Brain microvascular endothelial cell (primary cell): ENCODE measurements around the gene LZTFL1.

Source experiments
- DNase-seq: peaks from one replicate; pipeline ENCODE4 v3.0.0-alpha.2; 2020
- H3K27ac ChIP-seq: fragments of 250-450 bp; sonication (Bioruptor Pico); 2 replicates; pipeline ENCODE4 v1.5.1; 2020; ENCODE audit warnings: mild to moderate bottlenecking, moderate library complexity
- H3K27me3 ChIP-seq: fragments of 250-450 bp; sonication (Bioruptor Pico); replicated peaks from 2 replicates; pipeline ENCODE4 v1.5.1; 2020; ENCODE audit warnings: mild to moderate bottlenecking
- H3K36me3 ChIP-seq: fragments of 250-450 bp; sonication (Bioruptor Pico); replicated peaks from 2 replicates; pipeline ENCODE4 v1.5.1; 2020; ENCODE audit warnings: mild to moderate bottlenecking
- H3K4me3 ChIP-seq: 2 replicates; pipeline ENCODE4 v1.5.1; 2011; ENCODE audit warnings: low read depth, mild to moderate bottlenecking, control low read depth, low read length, moderate library complexity
- in situ Hi-C: cut with HindIII; loops from 2 replicates; pipeline ENCODE4 v1.10.0; 2017; ENCODE audit warnings: low sequenced_read_pairs, low pct_ligation_motif_present
- TF ChIP-seq, protein P1 (sequence below): IDR thresholded peaks from 2 replicates; pipeline ENCODE4 v1.5.1; 2011; ENCODE audit warnings: low read depth, mild to moderate bottlenecking, moderate library complexity, low read length, control low read depth, inconsistent platforms; ENCODE audit errors: missing control alignments

Gene LZTFL1, protein sequence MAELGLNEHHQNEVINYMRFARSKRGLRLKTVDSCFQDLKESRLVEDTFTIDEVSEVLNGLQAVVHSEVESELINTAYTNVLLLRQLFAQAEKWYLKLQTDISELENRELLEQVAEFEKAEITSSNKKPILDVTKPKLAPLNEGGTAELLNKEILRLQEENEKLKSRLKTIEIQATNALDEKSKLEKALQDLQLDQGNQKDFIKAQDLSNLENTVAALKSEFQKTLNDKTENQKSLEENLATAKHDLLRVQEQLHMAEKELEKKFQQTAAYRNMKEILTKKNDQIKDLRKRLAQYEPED

DNA sequence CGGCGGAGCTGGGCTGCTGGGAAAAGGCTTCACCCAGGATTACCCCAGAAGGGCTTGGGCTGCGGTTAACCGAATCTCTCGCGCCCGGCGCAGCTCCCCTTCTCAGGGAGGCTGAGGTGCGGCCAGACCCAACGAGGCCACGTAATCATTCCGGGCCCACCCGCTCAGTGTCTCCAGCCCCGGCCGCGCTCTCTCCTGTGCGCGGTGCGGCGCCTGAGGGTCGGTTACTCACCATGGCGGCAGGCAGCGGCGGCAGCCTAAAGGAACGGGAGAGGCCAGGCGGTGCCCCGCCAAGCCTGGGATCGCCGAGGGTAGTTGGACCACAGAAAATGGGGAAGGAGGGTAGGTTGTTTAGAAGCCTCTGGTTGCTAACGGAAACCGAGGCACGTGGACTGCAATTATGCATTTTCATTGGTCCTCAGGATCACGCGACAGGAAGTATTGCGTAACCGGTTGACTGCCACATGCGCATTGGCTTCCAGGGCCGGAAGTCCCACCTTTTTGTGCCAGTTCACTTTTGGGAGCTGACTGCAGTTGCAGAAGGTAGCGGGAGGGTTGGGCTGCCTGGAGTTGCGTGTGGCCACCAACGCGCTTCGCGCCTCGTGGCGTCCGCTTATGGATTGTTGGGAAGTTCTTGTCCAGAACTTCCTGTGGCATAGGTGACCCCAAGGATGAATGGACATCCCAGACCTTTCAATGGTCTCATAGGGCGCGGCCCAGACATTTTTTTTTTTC is at the start of gene LZTFL1:
Gene LZTFL1, minus strand, starts transcription at position 363 of the 735 bp plus-strand sequence. Its CDS starts 128 bp downstream, at position 235.
- peak; percentile 99 for DNase-seq
- TF ChIP-seq, protein P1, sequence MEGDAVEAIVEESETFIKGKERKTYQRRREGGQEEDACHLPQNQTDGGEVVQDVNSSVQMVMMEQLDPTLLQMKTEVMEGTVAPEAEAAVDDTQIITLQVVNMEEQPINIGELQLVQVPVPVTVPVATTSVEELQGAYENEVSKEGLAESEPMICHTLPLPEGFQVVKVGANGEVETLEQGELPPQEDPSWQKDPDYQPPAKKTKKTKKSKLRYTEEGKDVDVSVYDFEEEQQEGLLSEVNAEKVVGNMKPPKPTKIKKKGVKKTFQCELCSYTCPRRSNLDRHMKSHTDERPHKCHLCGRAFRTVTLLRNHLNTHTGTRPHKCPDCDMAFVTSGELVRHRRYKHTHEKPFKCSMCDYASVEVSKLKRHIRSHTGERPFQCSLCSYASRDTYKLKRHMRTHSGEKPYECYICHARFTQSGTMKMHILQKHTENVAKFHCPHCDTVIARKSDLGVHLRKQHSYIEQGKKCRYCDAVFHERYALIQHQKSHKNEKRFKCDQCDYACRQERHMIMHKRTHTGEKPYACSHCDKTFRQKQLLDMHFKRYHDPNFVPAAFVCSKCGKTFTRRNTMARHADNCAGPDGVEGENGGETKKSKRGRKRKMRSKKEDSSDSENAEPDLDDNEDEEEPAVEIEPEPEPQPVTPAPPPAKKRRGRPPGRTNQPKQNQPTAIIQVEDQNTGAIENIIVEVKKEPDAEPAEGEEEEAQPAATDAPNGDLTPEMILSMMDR = no peak
- Histone ChIP-seq H3K36me3 (no peaks in the 10 kb centered on the region), H3K4me3 (peak within 1 kb of the TSS; percentile 87), H3K27me3 (peaks cover 3% of the 10 kb centered on the region), H3K27ac (peak within 1 kb of the TSS; percentile 93)
- in situ Hi-C loops = no loop called here

DNA sequence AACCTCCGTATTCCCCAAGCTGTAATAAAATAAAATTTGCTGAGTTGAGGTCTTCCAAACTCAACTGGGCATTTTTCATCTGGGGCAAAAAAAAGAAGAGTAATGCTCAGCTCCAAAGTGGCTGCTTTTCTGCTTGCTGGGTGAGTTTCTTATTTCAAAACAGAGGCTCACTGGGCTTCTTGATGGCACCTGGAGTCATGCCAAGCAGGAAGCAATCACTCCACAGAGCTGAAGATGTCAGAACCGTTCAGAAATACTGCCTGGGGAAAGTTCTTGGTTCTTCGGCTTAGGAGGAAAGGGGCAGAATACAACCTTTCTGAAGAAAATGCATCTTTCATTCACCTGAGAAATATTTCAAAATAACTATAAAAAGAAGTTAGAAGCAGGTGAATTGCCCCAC is 48.5 kb upstream of the LZTFL1 start:
- TF ChIP-seq, protein P1 = no peak
- Histone ChIP-seq H3K36me3 (no peaks in the 10 kb centered on the region), H3K27me3 (no peaks in the 10 kb centered on the region), H3K4me3 (no peak overlapping the region), H3K27ac (no peak overlapping the region)
- in situ Hi-C loops = no loop called here
- no peak for DNase-seq

DNA sequence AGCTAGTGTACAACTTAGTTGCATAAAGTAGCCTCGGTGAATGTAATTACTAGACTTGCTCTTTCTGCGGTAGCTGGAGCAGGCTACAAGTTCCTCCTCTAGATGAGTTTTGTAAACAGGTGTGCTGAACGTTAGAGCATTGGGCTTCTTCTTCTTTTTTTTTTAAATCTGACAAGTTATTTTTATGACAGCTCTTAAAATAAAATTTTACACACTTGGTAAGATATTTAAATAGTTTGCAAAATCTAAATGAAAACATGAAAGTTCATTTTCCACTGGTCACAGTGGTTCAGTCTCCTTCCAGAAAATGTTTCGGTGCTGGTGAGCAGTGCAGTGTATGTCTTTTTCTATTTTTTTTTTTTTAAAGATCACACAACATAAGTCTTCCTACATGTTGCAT is 47.4 kb upstream of the LZTFL1 start:
- Histone ChIP-seq H3K36me3 (no peaks in the 10 kb centered on the region), H3K27me3 (no peaks in the 10 kb centered on the region), H3K27ac (no peak overlapping the region), H3K4me3 (no peak overlapping the region)
- in situ Hi-C loops = no loop called here
- DNase-seq = no peak
- TF ChIP-seq, protein P1 = no peak

DNA sequence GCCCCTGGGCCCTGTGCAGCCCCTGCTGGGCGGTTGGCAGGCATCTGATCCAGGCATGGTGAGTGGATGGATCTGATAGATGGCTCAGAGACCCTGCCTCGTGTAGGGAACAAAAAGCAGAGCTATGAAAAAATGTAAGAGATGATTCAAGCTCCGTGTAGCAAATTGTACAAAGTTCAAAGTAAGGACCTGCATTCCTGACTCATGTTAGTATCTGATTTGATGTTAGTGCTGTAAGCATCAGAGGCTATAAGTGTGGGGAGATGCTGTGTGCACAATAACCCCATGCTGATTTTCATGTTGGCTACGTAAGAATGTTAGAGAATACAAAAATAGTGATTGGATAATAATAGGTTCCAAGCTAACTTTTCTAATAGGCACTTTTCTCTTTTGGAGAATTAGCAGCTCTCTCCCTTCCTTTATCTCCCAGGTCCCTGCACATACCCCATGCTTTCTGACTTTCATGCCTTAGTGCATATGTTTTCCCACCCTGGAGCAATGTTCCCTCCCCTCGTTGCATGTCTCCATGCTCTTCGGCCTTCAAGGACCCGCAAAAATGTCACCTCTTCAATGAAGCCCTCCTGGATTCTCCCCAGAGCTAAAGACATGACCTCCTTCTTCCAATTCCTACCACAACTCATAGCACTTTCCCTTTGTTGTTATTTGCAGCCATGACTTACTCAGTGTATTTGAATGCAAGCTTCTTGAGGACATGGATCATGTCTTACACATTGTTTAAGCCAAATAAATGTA is 46.0 kb upstream of the LZTFL1 start:
- in situ Hi-C loops = no loop called here
- H3K36me3 ChIP-seq = no peaks in the 10 kb centered on the region
- H3K27ac ChIP-seq = no peak overlapping the region
- DNase-seq = no peak
- TF ChIP-seq, protein P1 = no peak
- H3K4me3 ChIP-seq = no peak overlapping the region
- no peaks in the 10 kb centered on the region for H3K27me3 ChIP-seq

DNA sequence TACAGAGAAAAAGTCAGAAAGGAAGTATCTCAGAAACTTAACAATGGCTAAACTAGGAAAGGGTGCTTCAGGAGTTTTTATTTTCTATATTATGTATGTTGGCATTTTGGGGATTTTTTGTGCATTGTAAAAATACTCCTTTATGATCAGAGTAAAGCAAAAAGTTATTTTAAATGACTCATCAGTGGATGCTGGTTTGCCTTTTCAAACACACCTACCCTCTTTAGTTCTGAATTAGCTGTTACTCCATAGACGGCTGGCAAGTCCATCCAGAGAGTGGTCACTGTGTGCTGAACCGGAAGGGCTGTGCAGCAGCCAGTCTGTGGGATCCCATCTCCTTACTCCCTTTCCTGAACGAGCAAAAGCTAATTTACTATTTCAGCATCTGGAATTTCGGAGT is 45.4 kb upstream of the LZTFL1 start:
- in situ Hi-C loops = no loop called here
- TF ChIP-seq, protein P1 = no peak
- Histone ChIP-seq H3K27me3 (no peaks in the 10 kb centered on the region), H3K4me3 (no peak overlapping the region), H3K27ac (no peak overlapping the region), H3K36me3 (no peaks in the 10 kb centered on the region)
- no peak for DNase-seq
